ENCODE results near the gene TMEM248.
"Not testable (repeated sequence)": the region's sequence is repeated elsewhere in the genome, so short reads cannot be mapped to it uniquely, and the experiment has no call there.

The TMEM248 gene

GRCh38 chr7:66961096-66961495 lies 40.1 kb downstream of the TMEM248 start:
- peaks cover 34% of the 10 kb centered on the region for H3K36me3 Mint-ChIP-seq (ENCODE audit: low read depth)
- H3K4me3 Mint-ChIP-seq = no peak overlapping the region
- no peaks in the 10 kb centered on the region for H3K27me3 Mint-ChIP-seq (ENCODE audit: low read depth, poor library complexity)
- no peak overlapping the region for H3K27ac Mint-ChIP-seq
- TF ChIP-seq, protein P1, sequence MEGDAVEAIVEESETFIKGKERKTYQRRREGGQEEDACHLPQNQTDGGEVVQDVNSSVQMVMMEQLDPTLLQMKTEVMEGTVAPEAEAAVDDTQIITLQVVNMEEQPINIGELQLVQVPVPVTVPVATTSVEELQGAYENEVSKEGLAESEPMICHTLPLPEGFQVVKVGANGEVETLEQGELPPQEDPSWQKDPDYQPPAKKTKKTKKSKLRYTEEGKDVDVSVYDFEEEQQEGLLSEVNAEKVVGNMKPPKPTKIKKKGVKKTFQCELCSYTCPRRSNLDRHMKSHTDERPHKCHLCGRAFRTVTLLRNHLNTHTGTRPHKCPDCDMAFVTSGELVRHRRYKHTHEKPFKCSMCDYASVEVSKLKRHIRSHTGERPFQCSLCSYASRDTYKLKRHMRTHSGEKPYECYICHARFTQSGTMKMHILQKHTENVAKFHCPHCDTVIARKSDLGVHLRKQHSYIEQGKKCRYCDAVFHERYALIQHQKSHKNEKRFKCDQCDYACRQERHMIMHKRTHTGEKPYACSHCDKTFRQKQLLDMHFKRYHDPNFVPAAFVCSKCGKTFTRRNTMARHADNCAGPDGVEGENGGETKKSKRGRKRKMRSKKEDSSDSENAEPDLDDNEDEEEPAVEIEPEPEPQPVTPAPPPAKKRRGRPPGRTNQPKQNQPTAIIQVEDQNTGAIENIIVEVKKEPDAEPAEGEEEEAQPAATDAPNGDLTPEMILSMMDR (IDR thresholded peaks at IDR 0.05) = no peak
- DNase-seq = no peak
- H3K9me3 Mint-ChIP-seq = peaks cover 14% of the 10 kb centered on the region
- no peaks in the 10 kb centered on the region for H3K4me1 Mint-ChIP-seq

- Mint-ChIP-seq H3K27ac (no peak overlapping the region), H3K4me3 (no peak overlapping the region)
- DNase-seq = no peak
These were observed 43.4 kb downstream of the TMEM248 start for GRCh38 chr7:66964411-66964810.

GRCh38 chr7:66967029-66967428 lies 46.0 kb downstream of the TMEM248 start:
- Mint-ChIP-seq H3K4me3 (no peak overlapping the region), H3K9me3 (peaks cover 14% of the 10 kb centered on the region), H3K27me3 (ENCODE audit: low read depth, poor library complexity) (no peaks in the 10 kb centered on the region), H3K27ac (no peak overlapping the region), H3K4me1 (no peaks in the 10 kb centered on the region), H3K36me3 (ENCODE audit: low read depth) (peaks cover 8% of the 10 kb centered on the region)
- TF ChIP-seq, protein P1 (IDR thresholded peaks at IDR 0.05) = no peak
- no peak for DNase-seq

More at GRCh38 chr7:66964411-66964810, 43.4 kb downstream of the TMEM248 start:
- peaks cover 14% of the 10 kb centered on the region for H3K9me3 Mint-ChIP-seq
- no peaks in the 10 kb centered on the region for H3K4me1 Mint-ChIP-seq
- TF ChIP-seq, protein P1 (IDR thresholded peaks at IDR 0.05) = no peak
- no peaks in the 10 kb centered on the region for H3K27me3 Mint-ChIP-seq (ENCODE audit: low read depth, poor library complexity)
- H3K36me3 Mint-ChIP-seq (ENCODE audit: low read depth) = peaks cover 16% of the 10 kb centered on the region

GRCh38 chr7:66969001-66969400 lies 48.0 kb downstream of the TMEM248 start:
- not testable (repeated sequence) for H3K36me3 Mint-ChIP-seq (ENCODE audit: low read depth); H3K4me1 Mint-ChIP-seq; DNase-seq; H3K4me3 Mint-ChIP-seq; H3K27me3 Mint-ChIP-seq (ENCODE audit: low read depth, poor library complexity); H3K27ac Mint-ChIP-seq
- peaks cover 19% of the 10 kb centered on the region for H3K9me3 Mint-ChIP-seq

DNA sequence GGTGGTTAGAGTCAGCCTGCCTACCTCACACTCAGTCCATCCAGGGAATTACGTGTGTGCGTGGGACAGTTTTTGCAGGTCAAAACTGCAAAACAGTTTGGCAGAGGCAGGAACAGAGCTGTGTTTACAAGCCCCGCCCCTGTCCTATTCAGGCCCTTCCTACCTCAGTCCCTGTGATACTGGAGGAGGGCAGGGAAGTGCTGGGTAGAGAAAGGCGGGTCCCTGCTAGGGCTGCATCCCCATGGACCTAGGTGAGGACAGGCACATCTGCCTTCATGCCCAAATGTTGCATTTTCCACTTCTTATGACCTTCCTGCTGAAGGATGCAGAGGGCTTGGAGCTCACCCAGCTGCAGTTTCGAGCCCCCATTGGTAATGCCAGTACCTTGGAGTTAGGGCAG lies 49.3 kb downstream of the TMEM248 start:
- TF ChIP-seq, protein P1 (IDR thresholded peaks at IDR 0.05) = no peak
- Mint-ChIP-seq H3K36me3 (ENCODE audit: low read depth) (no peaks in the 10 kb centered on the region), H3K9me3 (peaks cover 18% of the 10 kb centered on the region), H3K4me1 (no peaks in the 10 kb centered on the region), H3K27me3 (ENCODE audit: low read depth, poor library complexity) (no peaks in the 10 kb centered on the region), H3K27ac (no peak overlapping the region), H3K4me3 (no peak overlapping the region)
- DNase-seq = no peak

GRCh38 chr7:66974986-66975590 lies 54.1 kb downstream of the TMEM248 start:
- Mint-ChIP-seq H3K4me1 (no peaks in the 10 kb centered on the region), H3K9me3 (peaks cover 26% of the 10 kb centered on the region), H3K36me3 (ENCODE audit: low read depth) (peaks cover 5% of the 10 kb centered on the region), H3K27me3 (ENCODE audit: low read depth, poor library complexity) (peaks cover 3% of the 10 kb centered on the region), H3K4me3 (no peak overlapping the region), H3K27ac (no peak overlapping the region)
- no peak for DNase-seq
- TF ChIP-seq, protein P1 (IDR thresholded peaks at IDR 0.05) = no peak

DNA sequence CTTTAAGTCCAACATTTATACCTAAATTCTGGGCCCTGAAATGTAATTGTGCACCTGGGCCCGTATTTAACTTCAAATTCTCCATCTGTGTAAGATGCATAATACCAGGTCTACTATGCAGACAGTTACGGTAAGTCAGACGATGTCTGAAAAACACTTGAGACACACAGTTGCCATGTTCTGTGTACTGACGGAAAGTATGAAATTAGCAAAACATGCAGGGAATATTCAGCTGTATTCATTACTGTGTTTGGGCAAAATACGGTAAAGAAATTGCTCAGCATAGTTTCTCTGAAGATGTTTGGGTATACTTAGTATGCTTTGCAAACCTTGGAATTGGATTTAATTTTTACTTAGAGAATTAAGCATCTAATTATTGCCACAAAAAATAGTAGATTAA lies 57.3 kb downstream of the TMEM248 start:
- H3K4me3 Mint-ChIP-seq, H3K27ac Mint-ChIP-seq, H3K4me1 Mint-ChIP-seq: not testable (repeated sequence)

DNA sequence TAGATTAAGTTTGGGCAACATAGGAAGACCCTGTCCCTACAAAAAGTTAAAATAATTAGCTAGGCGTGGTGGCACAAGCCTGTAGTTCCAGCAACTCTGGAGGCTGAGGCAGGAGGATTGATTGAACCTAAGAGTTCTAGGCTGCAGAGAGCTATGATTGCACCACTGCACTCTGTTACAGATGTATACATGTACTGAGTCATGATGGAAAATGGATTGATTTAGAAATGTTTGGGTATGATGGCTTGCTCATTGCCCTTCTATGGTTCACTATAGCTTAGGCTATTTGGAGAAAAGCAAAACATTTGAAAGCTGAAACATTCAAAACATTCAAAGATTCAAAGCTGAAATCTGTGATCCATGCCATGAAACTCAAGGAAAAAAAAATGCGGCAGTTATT lies 58.0 kb downstream of the TMEM248 start:
- peaks cover 36% of the 10 kb centered on the region for H3K9me3 Mint-ChIP-seq
- not testable (repeated sequence) for DNase-seq, H3K27ac Mint-ChIP-seq

More for the DNA sequence above, 57.3 kb downstream of the TMEM248 start:
- DNase-seq; H3K27me3 Mint-ChIP-seq (ENCODE audit: low read depth, poor library complexity): not testable (repeated sequence)
- H3K9me3 Mint-ChIP-seq = peaks cover 38% of the 10 kb centered on the region
- H3K36me3 Mint-ChIP-seq (ENCODE audit: low read depth) = peaks cover 16% of the 10 kb centered on the region

GRCh38 chr7:66980336-66980735 lies 59.3 kb downstream of the TMEM248 start:
- not testable (repeated sequence) for H3K4me1 Mint-ChIP-seq; H3K27me3 Mint-ChIP-seq (ENCODE audit: low read depth, poor library complexity); H3K27ac Mint-ChIP-seq; H3K4me3 Mint-ChIP-seq; DNase-seq
- H3K36me3 Mint-ChIP-seq (ENCODE audit: low read depth) = peaks cover 16% of the 10 kb centered on the region
- peaks cover 28% of the 10 kb centered on the region for H3K9me3 Mint-ChIP-seq

More for the DNA sequence above, 58.0 kb downstream of the TMEM248 start:
- peaks cover 16% of the 10 kb centered on the region for H3K36me3 Mint-ChIP-seq (ENCODE audit: low read depth)
- not testable (repeated sequence) for H3K4me3 Mint-ChIP-seq; H3K27me3 Mint-ChIP-seq (ENCODE audit: low read depth, poor library complexity); H3K4me1 Mint-ChIP-seq

- peaks cover 43% of the 10 kb centered on the region for H3K36me3 Mint-ChIP-seq (ENCODE audit: low read depth)
- not testable (repeated sequence) for H3K27me3 Mint-ChIP-seq (ENCODE audit: low read depth, poor library complexity); DNase-seq; H3K27ac Mint-ChIP-seq; H3K4me1 Mint-ChIP-seq; H3K4me3 Mint-ChIP-seq; H3K9me3 Mint-ChIP-seq
These were observed 68.5 kb downstream of the TMEM248 start for GRCh38 chr7:66989552-66989951.

Measured in nephron progenitor cell (in vitro differentiated cells).